Chondrocyte (in vitro differentiated cells): ENCODE measurements around the gene TAP2. TPM values are rescaled to one million over a fixed set of nuclear protein-coding genes. Genes with fewer than 3 reads are reported as not detected.

Experiments used
- DNase-seq: peaks from one replicate; pipeline ENCODE4 v3.0.0; 2021; ENCODE audit warnings: mixed read lengths, low spot score
- H3K27ac Mint-ChIP-seq: one replicate; pipeline ENCODE4 v1.8.0; 2021; ENCODE audit warnings: mild to moderate bottlenecking, moderate library complexity, mixed read lengths; ENCODE audit not compliant: unreplicated experiment
- H3K27me3 Mint-ChIP-seq: 2 replicates; pipeline ENCODE4 v1.8.0; 2021; ENCODE audit warnings: low read depth, mixed read lengths
- H3K36me3 Mint-ChIP-seq: 2 replicates; pipeline ENCODE4 v1.8.0; 2021; ENCODE audit warnings: low read depth, mixed read lengths
- H3K4me1 Mint-ChIP-seq: 2 replicates; pipeline ENCODE4 v1.8.0; 2021; ENCODE audit warnings: low read depth, mild to moderate bottlenecking, mixed read lengths
- H3K4me3 Mint-ChIP-seq: one replicate; pipeline ENCODE4 v1.8.0; 2021; ENCODE audit warnings: mild to moderate bottlenecking, moderate library complexity, mixed read lengths; ENCODE audit not compliant: unreplicated experiment
- H3K9me3 Mint-ChIP-seq: 2 replicates; pipeline ENCODE4 v1.8.0; 2021; ENCODE audit warnings: low read depth, mixed read lengths
- CTCF ChIP-seq: fragments of 200-600 bp; sonication (generic); IDR thresholded peaks from 2 replicates; pipeline ENCODE4 v1.5.0; 2021; ENCODE audit warnings: antibody characterized with exemption, mild to moderate bottlenecking, moderate library complexity
- total RNA-seq: library from RNA; stranded (reverse); gene quantifications from 3 replicates; pipeline ENCODE4 v1.2.1, GENCODE V29; 2021

TAP2 gene
- total RNA-seq, 1 donor from 2014 or later, result 20.3 TPM

DNA sequence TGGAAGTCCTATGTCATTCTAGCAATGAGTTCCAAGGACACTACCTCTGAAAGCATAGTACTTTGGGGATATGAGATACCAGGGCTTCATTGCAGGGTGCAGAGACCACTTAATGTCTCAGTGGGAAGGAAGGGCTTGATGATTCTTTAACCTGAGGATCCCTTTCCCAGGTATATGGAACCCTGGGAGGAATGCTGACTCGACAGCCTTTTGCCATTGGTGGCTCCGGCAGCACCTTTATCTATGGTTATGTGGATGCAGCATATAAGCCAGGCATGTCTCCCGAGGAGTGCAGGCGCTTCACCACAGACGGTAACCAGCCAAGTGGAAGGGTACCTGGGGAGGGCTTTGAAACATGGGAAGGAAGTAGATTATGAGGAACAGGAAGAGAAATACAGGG lies 19.7 kb upstream of the TAP2 start:
- no peaks in the 10 kb centered on the region for H3K9me3 Mint-ChIP-seq
- DNase-seq, result no peak
- peaks cover 17% of the 10 kb centered on the region for H3K4me1 Mint-ChIP-seq
- TF ChIP-seq CTCF, result no peak
- no peaks in the 10 kb centered on the region for H3K36me3 Mint-ChIP-seq
- no peak overlapping the region for H3K27ac Mint-ChIP-seq
- peaks cover 32% of the 10 kb centered on the region for H3K27me3 Mint-ChIP-seq
- H3K4me3 Mint-ChIP-seq, result no peak overlapping the region

- H3K4me3 Mint-ChIP-seq, result no peak overlapping the region
- TF ChIP-seq CTCF, result no peak
- peaks cover 23% of the 10 kb centered on the region for H3K4me1 Mint-ChIP-seq
- no peak for DNase-seq
- peaks cover 29% of the 10 kb centered on the region for H3K27me3 Mint-ChIP-seq
- no peak overlapping the region for H3K27ac Mint-ChIP-seq
- no peaks in the 10 kb centered on the region for H3K9me3 Mint-ChIP-seq
- H3K36me3 Mint-ChIP-seq, result no peaks in the 10 kb centered on the region
These were observed 18.8 kb upstream of the TAP2 start for GRCh38 chr6:32857156-32857891.

GRCh38 chr6:32855467-32856174 lies 17.1 kb upstream of the TAP2 start:
- Mint-ChIP-seq H3K27ac (no peak overlapping the region), H3K9me3 (no peaks in the 10 kb centered on the region), H3K36me3 (peaks cover 5% of the 10 kb centered on the region), H3K4me1 (peaks cover 24% of the 10 kb centered on the region), H3K27me3 (peaks cover 27% of the 10 kb centered on the region), H3K4me3 (no peak overlapping the region)
- DNase-seq, result no peak
- TF ChIP-seq CTCF, result no peak

DNA sequence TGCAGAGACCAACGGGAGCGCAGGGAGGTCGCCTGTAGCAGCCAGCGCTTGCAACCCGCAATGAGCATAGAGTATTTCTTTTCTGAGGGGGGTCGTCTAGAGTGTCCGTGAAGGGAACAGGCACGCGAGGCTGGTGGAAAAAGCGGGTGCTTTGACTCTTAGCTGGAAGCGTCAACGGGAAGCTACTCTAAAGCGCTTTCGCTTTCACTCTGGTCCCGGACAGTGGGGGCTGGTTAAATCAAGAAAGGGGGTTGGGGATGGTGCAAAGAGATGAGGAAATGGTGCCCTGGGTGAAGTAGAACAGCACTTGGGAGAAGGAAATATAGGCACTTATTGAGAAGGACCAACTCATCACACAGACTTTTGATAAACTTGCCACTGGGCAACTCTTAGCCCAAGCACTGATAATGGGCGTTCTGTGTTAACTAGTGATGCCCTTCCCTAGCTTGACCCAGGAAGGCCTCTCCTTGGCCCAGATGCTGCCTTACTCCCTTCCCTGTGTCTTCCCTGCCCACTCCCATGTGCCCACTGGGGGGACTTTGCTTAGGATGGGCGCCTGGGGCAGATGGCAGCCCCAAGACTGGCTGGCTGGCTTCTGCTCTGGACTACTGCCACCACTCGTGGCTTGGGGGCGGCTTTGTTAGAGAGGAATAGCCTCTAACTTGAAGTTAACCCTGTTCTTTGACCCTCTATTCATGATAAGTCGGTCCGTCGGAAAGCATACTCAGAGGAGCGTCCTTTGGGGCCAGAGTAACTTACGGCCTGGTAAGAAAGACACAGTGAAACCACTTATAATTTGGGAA lies 16.0 kb upstream of the TAP2 start:
- no peaks in the 10 kb centered on the region for H3K9me3 Mint-ChIP-seq
- H3K36me3 Mint-ChIP-seq, result peaks cover 11% of the 10 kb centered on the region
- peak overlapping the region; percentile 97 for H3K27ac Mint-ChIP-seq
- H3K4me1 Mint-ChIP-seq, result peaks cover 24% of the 10 kb centered on the region
- peak overlapping the region; percentile 95 for H3K4me3 Mint-ChIP-seq
- TF ChIP-seq CTCF, result no peak
- peaks cover 25% of the 10 kb centered on the region for H3K27me3 Mint-ChIP-seq
- DNase-seq, result no peak
